ENCODE data around the gene RBMXL2. TPM values are rescaled to one million over a fixed set of nuclear protein-coding genes. Genes with fewer than 3 reads are reported as not detected.

The RBMXL2 gene
- not detected in 2 replicates for total RNA-seq

DNA sequence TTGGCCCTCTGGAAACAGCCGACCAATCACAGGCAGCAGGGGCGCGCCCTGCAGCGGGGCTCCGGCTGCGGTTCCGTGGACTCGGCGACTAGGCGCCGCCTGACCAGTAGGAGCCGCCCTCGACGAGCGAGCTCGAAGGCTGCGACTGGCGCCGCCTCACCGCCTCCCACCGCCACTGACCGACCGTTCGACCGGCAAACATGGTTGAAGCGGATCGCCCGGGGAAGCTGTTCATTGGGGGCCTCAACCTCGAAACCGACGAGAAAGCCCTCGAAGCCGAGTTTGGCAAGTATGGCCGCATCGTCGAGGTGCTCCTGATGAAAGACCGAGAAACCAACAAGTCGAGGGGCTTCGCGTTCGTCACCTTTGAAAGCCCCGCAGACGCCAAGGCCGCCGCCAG lies at the start of gene RBMXL2:
Gene RBMXL2, plus strand, starts transcription at position 78 of the 400 bp plus-strand sequence. Its CDS starts 123 bp downstream, at position 201.

Other genes starting within 250 kb of the RBMXL2 start
- not detected in 2 replicates for gene OR10A5, start 243.3 kb upstream of the RBMXL2 start, total RNA-seq
- not detected in 2 replicates for gene OR10A2, start 225.9 kb upstream of the RBMXL2 start, total RNA-seq
- gene OR10A4, start 212.4 kb upstream of the RBMXL2 start, total RNA-seq = not detected in 2 replicates
- gene OR2D2, start 196.5 kb upstream of the RBMXL2 start, total RNA-seq = 0.78 TPM in 1 of 2 replicates, not detected in the other
- gene OR2D3, start 168.0 kb upstream of the RBMXL2 start, total RNA-seq = not detected in 2 replicates
- 3.3 and 6.1 TPM in 2 replicates for gene ZNF215, start 162.6 kb upstream of the RBMXL2 start, total RNA-seq
- gene ZNF214, start 68.7 kb upstream of the RBMXL2 start, total RNA-seq = 2.8 and 4.2 TPM in 2 replicates
- 0.18 TPM in 1 of 2 replicates, not detected in the other for gene NLRP14, start 68.5 kb upstream of the RBMXL2 start, total RNA-seq
- under 0.01 and 0.05 TPM in 2 replicates for gene SYT9, start 162.9 kb downstream of the RBMXL2 start, total RNA-seq